Brain microvascular endothelial cell (primary cell): Measurements from ENCODE around the gene ARHGEF19.

Source experiments
- DNase-seq: peaks from one replicate; pipeline ENCODE4 v3.0.0-alpha.2; 2020
- H3K27ac ChIP-seq: fragments of 250-450 bp; sonication (Bioruptor Pico); 2 replicates; pipeline ENCODE4 v1.5.1; 2020; ENCODE audit warnings: mild to moderate bottlenecking, moderate library complexity
- H3K27me3 ChIP-seq: fragments of 250-450 bp; sonication (Bioruptor Pico); replicated peaks from 2 replicates; pipeline ENCODE4 v1.5.1; 2020; ENCODE audit warnings: mild to moderate bottlenecking
- H3K36me3 ChIP-seq: fragments of 250-450 bp; sonication (Bioruptor Pico); replicated peaks from 2 replicates; pipeline ENCODE4 v1.5.1; 2020; ENCODE audit warnings: mild to moderate bottlenecking
- H3K4me3 ChIP-seq: 2 replicates; pipeline ENCODE4 v1.5.1; 2011; ENCODE audit warnings: low read depth, mild to moderate bottlenecking, control low read depth, low read length, moderate library complexity
- CTCF ChIP-seq: IDR thresholded peaks from 2 replicates; pipeline ENCODE4 v1.5.1; 2011; ENCODE audit warnings: low read depth, mild to moderate bottlenecking, moderate library complexity, low read length, control low read depth, inconsistent platforms; ENCODE audit errors: missing control alignments
- in situ Hi-C: cut with HindIII; loops from 2 replicates; pipeline ENCODE4 v1.10.0; 2017; ENCODE audit warnings: low sequenced_read_pairs, low pct_ligation_motif_present

ARHGEF19 gene

DNA sequence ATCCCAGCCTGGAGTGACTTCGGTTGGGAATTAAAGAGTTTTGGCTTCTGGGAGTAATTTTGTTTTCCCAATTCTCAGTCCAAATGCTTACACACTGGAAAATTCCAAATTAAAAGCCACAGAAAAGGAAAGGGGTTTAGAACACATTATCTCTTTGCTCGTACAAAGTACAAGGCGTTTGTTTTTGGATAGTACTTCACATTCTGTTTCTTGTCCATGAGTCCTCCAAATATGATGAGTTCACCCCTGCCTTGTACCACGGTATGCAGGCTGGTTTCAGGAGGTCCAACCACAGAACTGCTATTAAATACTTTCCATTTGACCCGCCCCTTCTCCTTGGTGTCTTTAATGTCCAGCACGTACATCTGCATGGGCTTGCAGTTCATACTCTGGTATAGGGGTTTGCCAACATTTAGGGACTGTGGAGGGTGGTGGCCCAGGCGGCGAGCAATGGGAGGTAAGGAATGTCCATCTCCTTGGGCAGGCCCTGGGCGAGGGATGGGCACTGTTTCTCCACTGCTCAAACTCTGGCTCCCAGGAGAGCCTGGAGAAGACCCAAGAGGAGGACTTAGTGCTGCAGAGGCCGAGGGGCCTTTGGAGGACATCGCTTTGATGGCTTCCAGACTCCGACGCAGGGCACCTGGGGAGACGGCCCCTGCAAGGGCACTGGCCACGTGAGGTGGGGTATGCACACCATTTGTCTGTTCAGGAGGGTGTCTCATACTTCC, 38.2 kb upstream of the ARHGEF19 start:
- TF ChIP-seq CTCF, result no peak
- Histone ChIP-seq H3K27me3 (no peaks in the 10 kb centered on the region), H3K4me3 (no peak overlapping the region), H3K27ac (no peak overlapping the region), H3K36me3 (peaks cover 14% of the 10 kb centered on the region)
- no peak for DNase-seq
- in situ Hi-C loops, result no loop called here

GRCh38 chr1:16249596-16250241, 37.3 kb upstream of the ARHGEF19 start:
- Histone ChIP-seq H3K4me3 (no peak overlapping the region), H3K27ac (no peak overlapping the region), H3K27me3 (no peaks in the 10 kb centered on the region), H3K36me3 (peaks cover 14% of the 10 kb centered on the region)
- DNase-seq, result no peak
- in situ Hi-C loops, result no loop called here
- TF ChIP-seq CTCF, result no peak

DNA sequence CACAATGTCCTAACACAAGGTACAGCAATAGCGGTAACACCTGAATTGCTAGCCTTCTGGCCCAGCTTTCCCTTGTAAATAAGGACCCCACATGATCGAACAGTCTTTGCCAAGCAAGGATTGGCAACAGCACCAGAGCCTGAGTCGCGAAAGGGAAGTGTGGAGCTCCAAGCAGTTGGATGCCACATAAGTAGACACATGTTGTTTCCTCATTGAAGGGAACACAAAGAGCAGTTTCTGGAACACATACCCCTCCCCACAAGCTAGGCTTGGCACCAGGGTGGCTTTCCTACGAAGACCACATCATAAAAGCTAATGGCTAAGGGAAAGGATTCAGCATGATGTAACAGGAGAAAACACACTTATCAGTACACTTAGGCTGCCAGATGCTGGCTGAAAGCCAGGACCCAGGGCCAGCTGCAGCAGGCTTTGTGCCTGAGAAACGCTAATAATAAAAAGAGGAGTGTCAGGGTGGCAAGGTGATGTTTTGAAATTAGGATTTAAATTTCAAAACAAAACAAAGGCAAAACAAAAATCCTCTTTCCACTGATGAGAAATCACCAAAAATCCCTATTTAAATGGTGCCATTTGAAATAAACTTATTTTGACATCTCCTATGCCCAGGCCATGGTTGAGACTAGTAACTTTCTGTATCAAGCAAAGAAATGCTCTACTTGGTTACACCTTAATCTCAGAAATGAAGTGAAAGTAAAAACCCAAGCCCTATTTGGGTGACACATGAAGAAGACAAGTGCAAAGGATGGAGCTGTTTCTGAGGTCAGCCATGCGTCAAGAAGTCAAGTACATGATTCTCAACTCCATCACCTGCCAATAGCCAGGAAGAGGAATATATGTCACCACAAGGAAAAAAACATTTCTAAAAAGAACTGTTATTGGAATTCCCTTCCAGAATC, 36.4 kb upstream of the ARHGEF19 start:
- in situ Hi-C loops, result no loop called here
- Histone ChIP-seq H3K36me3 (peaks cover 14% of the 10 kb centered on the region), H3K27me3 (no peaks in the 10 kb centered on the region), H3K27ac (no peak overlapping the region), H3K4me3 (no peak overlapping the region)
- TF ChIP-seq CTCF, result no peak
- DNase-seq, result peak; percentile 64

GRCh38 chr1:16248007-16248436, 35.6 kb upstream of the ARHGEF19 start:
- H3K4me3 ChIP-seq, result no peak overlapping the region
- no peak for DNase-seq
- H3K27ac ChIP-seq, result no peak overlapping the region
- H3K27me3 ChIP-seq, result no peaks in the 10 kb centered on the region
- in situ Hi-C loops, result no loop called here
- no peak for TF ChIP-seq CTCF
- peaks cover 14% of the 10 kb centered on the region for H3K36me3 ChIP-seq

DNA sequence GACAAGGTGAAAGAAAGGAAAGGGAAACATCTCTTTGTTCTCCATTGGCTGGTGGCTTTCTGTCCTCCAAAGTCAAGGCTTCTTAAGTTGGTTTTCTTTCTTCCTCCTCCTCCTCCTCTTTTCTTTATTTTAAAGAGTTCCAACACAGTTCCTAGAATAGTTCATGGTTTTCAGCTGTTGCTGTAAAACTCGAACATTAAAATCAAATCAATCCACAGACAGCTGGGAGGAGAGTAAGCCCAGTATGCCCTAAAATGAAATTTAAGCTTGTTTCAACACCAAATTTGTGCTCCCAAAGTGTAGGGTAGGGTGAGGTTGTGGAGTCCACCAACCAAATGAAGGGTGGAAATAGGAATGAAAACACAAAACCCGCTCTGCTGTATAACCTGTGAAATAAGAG, 35.0 kb upstream of the ARHGEF19 start:
- H3K36me3 ChIP-seq, result peaks cover 14% of the 10 kb centered on the region
- no peaks in the 10 kb centered on the region for H3K27me3 ChIP-seq
- DNase-seq, result no peak
- in situ Hi-C loops, result no loop called here
- TF ChIP-seq CTCF, result no peak
- no peak overlapping the region for H3K27ac ChIP-seq
- H3K4me3 ChIP-seq, result no peak overlapping the region
